GM23338 (cell line): ENCODE measurements around the gene TIMM13.

ENCODE experiments used
- CREB1 ChIP-seq: fragments of 250-450 bp; sonication (Bioruptor Pico); IDR thresholded peaks from 2 replicates; pipeline ENCODE4 v1.5.0; 2020; ENCODE audit warnings: low read depth, mild to moderate bottlenecking, moderate library complexity
- EZH2 ChIP-seq: fragments of 200-600 bp; sonication (generic); IDR thresholded peaks from one replicate; pipeline ENCODE4 v1.8.0; 2017; ENCODE audit warnings: antibody characterized with exemption, mild to moderate bottlenecking, low read depth; ENCODE audit not compliant: unreplicated experiment
- EZH2phosphoT487 ChIP-seq: fragments of 200-600 bp; sonication (generic); IDR thresholded peaks from one replicate; pipeline ENCODE4 v1.8.1; 2018; ENCODE audit warnings: antibody characterized with exemption; ENCODE audit not compliant: unreplicated experiment
- JUNB ChIP-seq: IDR thresholded peaks from one replicate; pipeline ENCODE4 v1.6.1; 2016; ENCODE audit warnings: antibody characterized with exemption; ENCODE audit not compliant: unreplicated experiment
- NANOG ChIP-seq: IDR thresholded peaks from 2 replicates; pipeline ENCODE4 v1.6.1; 2016; ENCODE audit warnings: antibody characterized with exemption, borderline replicate concordance
- POLR2AphosphoS5 ChIP-seq: IDR thresholded peaks from 2 replicates; pipeline ENCODE4 v1.6.1; 2016; ENCODE audit warnings: antibody characterized with exemption, low read depth
- STAT1 ChIP-seq: IDR thresholded peaks from one replicate; pipeline ENCODE4 v1.6.1; 2016; ENCODE audit warnings: antibody characterized with exemption; ENCODE audit not compliant: unreplicated experiment
- ZNF114 ChIP-seq: fragments of 250-450 bp; sonication (Bioruptor Pico); IDR thresholded peaks from 2 replicates; pipeline ENCODE4 v1.5.0; 2020; ENCODE audit warnings: mild to moderate bottlenecking, moderate library complexity
- ZNF331 ChIP-seq: fragments of 250-450 bp; sonication (Bioruptor Pico); IDR thresholded peaks from 2 replicates; pipeline ENCODE4 v1.5.0; 2020; ENCODE audit warnings: low read depth, mild to moderate bottlenecking, moderate library complexity
- TF ChIP-seq, protein P1 (sequence below), 2 experiments: fragments of 200-600 bp in 1 of 2; sonication (generic) in 1 of 2; conservative IDR thresholded peaks; 2 replicates each; pipeline versions ENCODE4 v1.5.1 to v1.6.1; 2016 to 2017; ENCODE audit warnings: antibody characterized with exemption in 2 of 2, low read depth in 2 of 2, mild to moderate bottlenecking in 2 of 2, moderate library complexity in 1 of 2
- TF ChIP-seq, protein P2 (sequence below): IDR thresholded peaks from one replicate; pipeline ENCODE4 v1.6.1; 2018; ENCODE audit warnings: antibody characterized with exemption; ENCODE audit not compliant: unreplicated experiment
- TF ChIP-seq, protein P3 (sequence below): IDR thresholded peaks from 2 replicates; pipeline ENCODE4 v1.6.1; 2016; ENCODE audit warnings: antibody characterized with exemption

DNA sequence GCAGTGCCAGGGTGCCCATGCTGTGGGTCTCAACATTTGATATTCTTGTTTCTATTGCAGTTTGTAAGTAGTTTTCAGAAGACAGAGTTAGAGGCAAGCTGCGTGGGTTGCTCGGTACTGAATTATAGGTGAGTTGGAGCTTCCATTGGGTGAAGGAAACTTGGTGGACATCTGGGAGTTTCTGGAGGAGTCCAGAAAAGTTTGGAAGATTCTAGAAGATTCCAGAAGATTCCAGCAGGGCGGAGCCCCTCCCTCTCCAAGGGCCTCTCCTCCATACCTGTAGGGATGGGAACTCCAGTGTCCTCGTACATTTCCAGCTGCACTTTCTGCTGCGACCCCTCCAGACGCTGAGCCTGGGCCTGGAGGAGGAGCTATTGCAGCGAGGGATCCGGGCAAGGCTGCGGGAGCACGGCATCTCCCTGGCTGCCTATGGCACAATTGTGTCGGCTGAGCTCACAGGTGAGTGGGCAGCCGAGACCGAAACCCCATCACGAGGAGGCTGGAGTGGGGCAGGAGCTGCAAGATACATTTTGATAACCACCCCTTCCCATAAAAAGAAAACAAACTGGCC lies 28.6 kb downstream of the TIMM13 start:
- no peak for TF ChIP-seq EZH2phosphoT487
- TF ChIP-seq, protein P1, sequence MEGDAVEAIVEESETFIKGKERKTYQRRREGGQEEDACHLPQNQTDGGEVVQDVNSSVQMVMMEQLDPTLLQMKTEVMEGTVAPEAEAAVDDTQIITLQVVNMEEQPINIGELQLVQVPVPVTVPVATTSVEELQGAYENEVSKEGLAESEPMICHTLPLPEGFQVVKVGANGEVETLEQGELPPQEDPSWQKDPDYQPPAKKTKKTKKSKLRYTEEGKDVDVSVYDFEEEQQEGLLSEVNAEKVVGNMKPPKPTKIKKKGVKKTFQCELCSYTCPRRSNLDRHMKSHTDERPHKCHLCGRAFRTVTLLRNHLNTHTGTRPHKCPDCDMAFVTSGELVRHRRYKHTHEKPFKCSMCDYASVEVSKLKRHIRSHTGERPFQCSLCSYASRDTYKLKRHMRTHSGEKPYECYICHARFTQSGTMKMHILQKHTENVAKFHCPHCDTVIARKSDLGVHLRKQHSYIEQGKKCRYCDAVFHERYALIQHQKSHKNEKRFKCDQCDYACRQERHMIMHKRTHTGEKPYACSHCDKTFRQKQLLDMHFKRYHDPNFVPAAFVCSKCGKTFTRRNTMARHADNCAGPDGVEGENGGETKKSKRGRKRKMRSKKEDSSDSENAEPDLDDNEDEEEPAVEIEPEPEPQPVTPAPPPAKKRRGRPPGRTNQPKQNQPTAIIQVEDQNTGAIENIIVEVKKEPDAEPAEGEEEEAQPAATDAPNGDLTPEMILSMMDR (conservative IDR thresholded peaks at IDR 0.05; ENCODE audit: low read depth in 2 of 2), result 0 out of 4 replicates have a peak, but pooled peaks of 1 of the 2 experiments have one; percentile 8
- no peak for TF ChIP-seq EZH2
- no peak for TF ChIP-seq POLR2AphosphoS5
- no peak for TF ChIP-seq NANOG
- TF ChIP-seq, protein P2, sequence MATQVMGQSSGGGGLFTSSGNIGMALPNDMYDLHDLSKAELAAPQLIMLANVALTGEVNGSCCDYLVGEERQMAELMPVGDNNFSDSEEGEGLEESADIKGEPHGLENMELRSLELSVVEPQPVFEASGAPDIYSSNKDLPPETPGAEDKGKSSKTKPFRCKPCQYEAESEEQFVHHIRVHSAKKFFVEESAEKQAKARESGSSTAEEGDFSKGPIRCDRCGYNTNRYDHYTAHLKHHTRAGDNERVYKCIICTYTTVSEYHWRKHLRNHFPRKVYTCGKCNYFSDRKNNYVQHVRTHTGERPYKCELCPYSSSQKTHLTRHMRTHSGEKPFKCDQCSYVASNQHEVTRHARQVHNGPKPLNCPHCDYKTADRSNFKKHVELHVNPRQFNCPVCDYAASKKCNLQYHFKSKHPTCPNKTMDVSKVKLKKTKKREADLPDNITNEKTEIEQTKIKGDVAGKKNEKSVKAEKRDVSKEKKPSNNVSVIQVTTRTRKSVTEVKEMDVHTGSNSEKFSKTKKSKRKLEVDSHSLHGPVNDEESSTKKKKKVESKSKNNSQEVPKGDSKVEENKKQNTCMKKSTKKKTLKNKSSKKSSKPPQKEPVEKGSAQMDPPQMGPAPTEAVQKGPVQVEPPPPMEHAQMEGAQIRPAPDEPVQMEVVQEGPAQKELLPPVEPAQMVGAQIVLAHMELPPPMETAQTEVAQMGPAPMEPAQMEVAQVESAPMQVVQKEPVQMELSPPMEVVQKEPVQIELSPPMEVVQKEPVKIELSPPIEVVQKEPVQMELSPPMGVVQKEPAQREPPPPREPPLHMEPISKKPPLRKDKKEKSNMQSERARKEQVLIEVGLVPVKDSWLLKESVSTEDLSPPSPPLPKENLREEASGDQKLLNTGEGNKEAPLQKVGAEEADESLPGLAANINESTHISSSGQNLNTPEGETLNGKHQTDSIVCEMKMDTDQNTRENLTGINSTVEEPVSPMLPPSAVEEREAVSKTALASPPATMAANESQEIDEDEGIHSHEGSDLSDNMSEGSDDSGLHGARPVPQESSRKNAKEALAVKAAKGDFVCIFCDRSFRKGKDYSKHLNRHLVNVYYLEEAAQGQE, result no peak
- no peak for TF ChIP-seq CREB1 (CRISPR knock-in tag)
- TF ChIP-seq JUNB, result no peak
- TF ChIP-seq, protein P3, sequence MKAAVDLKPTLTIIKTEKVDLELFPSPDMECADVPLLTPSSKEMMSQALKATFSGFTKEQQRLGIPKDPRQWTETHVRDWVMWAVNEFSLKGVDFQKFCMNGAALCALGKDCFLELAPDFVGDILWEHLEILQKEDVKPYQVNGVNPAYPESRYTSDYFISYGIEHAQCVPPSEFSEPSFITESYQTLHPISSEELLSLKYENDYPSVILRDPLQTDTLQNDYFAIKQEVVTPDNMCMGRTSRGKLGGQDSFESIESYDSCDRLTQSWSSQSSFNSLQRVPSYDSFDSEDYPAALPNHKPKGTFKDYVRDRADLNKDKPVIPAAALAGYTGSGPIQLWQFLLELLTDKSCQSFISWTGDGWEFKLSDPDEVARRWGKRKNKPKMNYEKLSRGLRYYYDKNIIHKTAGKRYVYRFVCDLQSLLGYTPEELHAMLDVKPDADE, result no peak
- no peak for TF ChIP-seq ZNF114 (CRISPR knock-in tag)
- no peak for TF ChIP-seq ZNF331 (CRISPR knock-in tag)
- no peak for TF ChIP-seq STAT1
